A549 (cell line): Measurements from ENCODE around the gene RORB.

Source experiments
- HOXB13 ChIP-seq: fragments of 250-450 bp; sonication (Bioruptor Pico); IDR thresholded peaks from 2 replicates; pipeline ENCODE4 v1.5.0; 2020; ENCODE audit warnings: low read depth, mild to moderate bottlenecking, moderate library complexity
- MYC ChIP-seq: IDR thresholded peaks from 2 replicates; pipeline ENCODE4 v1.6.1; 2012; ENCODE audit warnings: mild to moderate bottlenecking, inconsistent platforms, low read length, improper control_type of control experiment, borderline replicate concordance
- POLR2A ChIP-seq: IDR thresholded peaks from 2 replicates; pipeline ENCODE4 v1.6.1; 2012; ENCODE audit warnings: mild to moderate bottlenecking, low read length
- RCOR1 ChIP-seq: fragments of 150-350 bp; IDR thresholded peaks from 2 replicates; pipeline ENCODE4 v1.6.1; 2014; ENCODE audit warnings: antibody characterized with exemption, low read length, low read depth
- TF ChIP-seq, protein P1 (sequence below): fragments of >200 bp; sonication (Bioruptor Twin); formaldehyde crosslinking; IDR thresholded peaks from 3 replicates; pipeline ENCODE4 v1.5.1; 2016
- TF ChIP-seq, protein P2 (sequence below): fragments of 450-650 bp; IDR thresholded peaks from 2 replicates; pipeline ENCODE4 v1.6.1; 2014; ENCODE audit warnings: antibody characterized with exemption

DNA sequence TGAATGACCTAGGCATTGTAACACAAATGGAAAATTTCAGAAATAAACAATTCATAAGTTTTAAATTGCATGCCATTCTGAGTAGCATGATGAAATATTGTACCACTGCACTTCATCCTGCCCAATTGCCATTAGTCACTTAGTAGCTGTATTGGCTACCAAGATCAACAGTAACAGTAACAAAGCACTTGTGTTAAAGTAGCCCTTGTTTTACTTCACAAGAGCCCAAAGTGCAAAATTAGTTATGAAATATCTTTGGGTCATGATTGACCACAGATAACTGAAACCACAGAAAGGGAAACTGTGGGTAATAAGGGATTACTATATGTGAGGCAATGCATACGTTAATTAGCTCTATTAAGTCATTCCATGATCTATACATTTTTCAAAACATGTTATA is 33.3 kb upstream of the RORB start:
- TF ChIP-seq MYC (no peak), HOXB13 (CRISPR knock-in tag) (no peak), POLR2A (no peak), RCOR1 (no peak)
- TF ChIP-seq, protein P1, sequence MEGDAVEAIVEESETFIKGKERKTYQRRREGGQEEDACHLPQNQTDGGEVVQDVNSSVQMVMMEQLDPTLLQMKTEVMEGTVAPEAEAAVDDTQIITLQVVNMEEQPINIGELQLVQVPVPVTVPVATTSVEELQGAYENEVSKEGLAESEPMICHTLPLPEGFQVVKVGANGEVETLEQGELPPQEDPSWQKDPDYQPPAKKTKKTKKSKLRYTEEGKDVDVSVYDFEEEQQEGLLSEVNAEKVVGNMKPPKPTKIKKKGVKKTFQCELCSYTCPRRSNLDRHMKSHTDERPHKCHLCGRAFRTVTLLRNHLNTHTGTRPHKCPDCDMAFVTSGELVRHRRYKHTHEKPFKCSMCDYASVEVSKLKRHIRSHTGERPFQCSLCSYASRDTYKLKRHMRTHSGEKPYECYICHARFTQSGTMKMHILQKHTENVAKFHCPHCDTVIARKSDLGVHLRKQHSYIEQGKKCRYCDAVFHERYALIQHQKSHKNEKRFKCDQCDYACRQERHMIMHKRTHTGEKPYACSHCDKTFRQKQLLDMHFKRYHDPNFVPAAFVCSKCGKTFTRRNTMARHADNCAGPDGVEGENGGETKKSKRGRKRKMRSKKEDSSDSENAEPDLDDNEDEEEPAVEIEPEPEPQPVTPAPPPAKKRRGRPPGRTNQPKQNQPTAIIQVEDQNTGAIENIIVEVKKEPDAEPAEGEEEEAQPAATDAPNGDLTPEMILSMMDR, result no peak
- TF ChIP-seq, protein P2, sequence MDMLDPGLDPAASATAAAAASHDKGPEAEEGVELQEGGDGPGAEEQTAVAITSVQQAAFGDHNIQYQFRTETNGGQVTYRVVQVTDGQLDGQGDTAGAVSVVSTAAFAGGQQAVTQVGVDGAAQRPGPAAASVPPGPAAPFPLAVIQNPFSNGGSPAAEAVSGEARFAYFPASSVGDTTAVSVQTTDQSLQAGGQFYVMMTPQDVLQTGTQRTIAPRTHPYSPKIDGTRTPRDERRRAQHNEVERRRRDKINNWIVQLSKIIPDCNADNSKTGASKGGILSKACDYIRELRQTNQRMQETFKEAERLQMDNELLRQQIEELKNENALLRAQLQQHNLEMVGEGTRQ, result no peak
